Uterus (tissue), 4 donors: ENCODE results near the gene GUCD1. TPM values are rescaled to one million over a fixed set of nuclear protein-coding genes. Genes with fewer than 3 reads are reported as not detected.
"Not testable (repeated sequence)": the region's sequence is repeated elsewhere in the genome, so short reads cannot be mapped to it uniquely, and the experiment has no call there.

Source experiments
- DNase-seq, 2 donors: peaks; one replicate each; pipeline ENCODE4 v3.0.0-alpha.2; 2019 to 2020
- H3K27ac ChIP-seq, 2 donors: fragments of 200-600 bp; sonication (generic); 1 replicate in 1 of 2; 2 replicates in 1 of 2; pipeline ENCODE4 v1.5.1; 2016 to 2018
- H3K27me3 ChIP-seq, 2 donors: fragments of 200-600 bp; sonication (generic); one replicate each; pipeline ENCODE4 v1.5.1; 2018 to 2019; ENCODE audit warnings: control low read depth in 1 of 2
- H3K36me3 ChIP-seq, 2 donors: fragments of 200-600 bp; sonication (generic); one replicate each; pipeline ENCODE4 v1.5.1; 2019; ENCODE audit warnings: control low read depth in 1 of 2
- H3K4me1 ChIP-seq, 2 donors: fragments of 200-600 bp; sonication (generic); one replicate each; pipeline ENCODE4 v1.5.1; 2018 to 2019; ENCODE audit warnings: control low read depth in 1 of 2
- H3K4me3 ChIP-seq, 2 donors: fragments of 200-600 bp; sonication (generic); 1 replicate in 1 of 2; 2 replicates in 1 of 2; pipeline ENCODE4 v1.5.1; 2018 to 2019; ENCODE audit warnings: mild to moderate bottlenecking in 1 of 2
- H3K9me3 ChIP-seq, 2 donors: fragments of 200-600 bp; sonication (generic); one replicate each; pipeline ENCODE4 v1.5.1; 2019; ENCODE audit warnings: control low read depth in 1 of 2
- CTCF ChIP-seq, 4 experiments: fragments of 200-600 bp in 2 of 4; fragments of 450-650 bp in 2 of 4; sonication (generic) in 2 of 4; IDR thresholded peaks; one replicate each; pipeline ENCODE4 v1.5.1; 2016 to 2019; ENCODE audit warnings: antibody characterized with exemption in 4 of 4, mild to moderate bottlenecking in 2 of 4, moderate library complexity in 1 of 4
- POLR2A ChIP-seq, 2 donors: fragments of 450-650 bp; IDR thresholded peaks; one replicate each; pipeline ENCODE4 v1.6.1; 2016; ENCODE audit warnings: antibody characterized with exemption in 2 of 2, mild to moderate bottlenecking in 1 of 2, moderate library complexity in 1 of 2
- intact Hi-C: fragments of 100-400 bp; cut with DNase I; formaldehyde crosslinking; loops from one replicate; pipeline ENCODE4 v1.15.1; 2023; ENCODE audit warnings: low total_unique reads
- total RNA-seq, 4 donors: library from RNA; depleted of rRNA in 3 of 4; stranded (reverse); fragments of >200 nt in 3 of 4; gene quantifications; one replicate each; pipeline versions ENCODE4 v1.1.0 to v1.2.4, GENCODE V29; 2014 to 2023
- donor health status: DM: yes; HTN: yes; CAD: no.

GUCD1 gene
- total RNA-seq, 4 donors from 2014 or later = 26.4 to 68.2 (median 44.9) TPM

DNA sequence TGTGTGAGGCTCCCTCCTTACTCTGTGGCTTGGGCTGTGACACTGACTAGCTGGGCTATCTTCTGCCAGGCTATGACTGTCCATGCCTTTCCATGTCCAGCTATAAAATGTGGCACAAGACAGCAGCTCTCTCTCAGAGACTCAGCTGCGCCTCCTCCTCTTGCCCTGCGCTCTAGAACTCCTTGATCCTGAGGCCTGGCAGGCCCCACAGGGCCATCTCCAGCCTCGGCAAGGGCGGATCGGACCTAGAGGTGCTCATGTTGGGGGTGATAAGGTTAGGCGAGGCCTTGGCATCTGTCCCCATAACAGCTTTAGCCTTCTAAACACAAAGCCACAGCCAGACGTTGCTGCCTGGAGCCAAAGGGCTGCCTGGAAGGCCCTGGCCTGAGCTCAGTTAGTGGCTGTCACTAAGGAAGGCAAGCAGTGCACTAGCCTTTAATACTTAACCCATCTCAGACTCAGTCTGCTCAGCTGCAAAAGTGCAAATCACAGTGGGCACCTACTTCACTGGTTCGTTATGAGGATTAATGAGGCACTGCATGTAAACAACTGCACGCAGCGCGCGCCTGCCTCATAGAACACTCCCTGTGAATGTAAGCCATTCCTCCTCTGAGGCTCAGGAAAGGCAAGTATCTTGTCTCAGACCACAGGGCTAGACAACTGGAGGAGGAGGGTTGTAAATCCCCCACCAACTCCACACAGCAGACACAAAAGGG lies 1.2 kb downstream of the GUCD1 start:
- H3K36me3 ChIP-seq = no peaks in the 10 kb centered on the region
- no peaks in the 10 kb centered on the region for H3K27me3 ChIP-seq
- H3K27ac ChIP-seq = peak overlapping the region; percentile 82 to 99
- peak overlapping the region; percentile 83 to 88 for H3K4me3 ChIP-seq
- DNase-seq = peak in 1 of 2 donors; percentile 20
- no peaks in the 10 kb centered on the region for H3K9me3 ChIP-seq
- TF ChIP-seq POLR2A (IDR thresholded peaks at IDR 0.05) = no peak
- no peak for TF ChIP-seq CTCF (IDR thresholded peaks at IDR 0.05)
- intact Hi-C loops = no loop called here
- peaks cover 5 to 14% of the 10 kb centered on the region in 2 donors for H3K4me1 ChIP-seq

- peaks cover 5 to 14% of the 10 kb centered on the region in 2 donors for H3K4me1 ChIP-seq
- H3K4me3 ChIP-seq, DNase-seq, H3K9me3 ChIP-seq, H3K27me3 ChIP-seq, H3K27ac ChIP-seq, H3K36me3 ChIP-seq, intact Hi-C loops: not testable (repeated sequence)
Measured at GRCh38 chr22:24552503-24553286, 2.2 kb downstream of the GUCD1 start.

DNA sequence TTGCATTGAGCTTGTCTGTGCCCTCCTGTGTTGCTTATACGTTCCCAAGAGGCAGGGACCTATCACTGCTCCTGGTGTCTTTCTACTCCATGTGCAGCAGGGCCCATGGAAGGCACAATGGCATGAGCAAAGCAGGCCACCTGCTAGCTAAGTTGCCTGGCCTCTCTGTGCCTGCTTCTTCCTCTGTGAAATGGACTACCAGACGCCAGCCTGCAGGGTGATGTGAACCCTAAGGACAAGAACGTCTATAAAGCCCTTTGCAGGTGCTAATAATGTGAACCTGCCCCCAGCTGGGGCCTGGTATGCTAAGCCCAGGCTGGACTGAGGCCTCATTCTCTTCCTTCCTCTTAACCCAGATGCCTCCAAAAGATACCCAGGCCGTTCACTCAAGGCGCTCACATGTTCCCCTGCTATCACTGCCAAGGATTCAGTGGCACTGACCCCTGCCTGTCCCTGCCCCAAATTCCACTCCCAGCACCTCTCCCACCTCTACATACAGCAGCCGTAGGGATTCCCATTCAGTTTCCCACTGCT lies 4.0 kb downstream of the GUCD1 start:
- no peak for TF ChIP-seq POLR2A (IDR thresholded peaks at IDR 0.05)
- TF ChIP-seq CTCF (IDR thresholded peaks at IDR 0.05) = no peak
- no peaks in the 10 kb centered on the region for H3K9me3 ChIP-seq
- no peak overlapping the region for H3K27ac ChIP-seq
- H3K4me3 ChIP-seq = no peak overlapping the region
- peaks cover 0 to 5% of the 10 kb centered on the region in 2 donors for H3K4me1 ChIP-seq
- no peaks in the 10 kb centered on the region for H3K36me3 ChIP-seq
- H3K27me3 ChIP-seq = no peaks in the 10 kb centered on the region
- no peak for DNase-seq
- intact Hi-C loops = no loop called here

DNA sequence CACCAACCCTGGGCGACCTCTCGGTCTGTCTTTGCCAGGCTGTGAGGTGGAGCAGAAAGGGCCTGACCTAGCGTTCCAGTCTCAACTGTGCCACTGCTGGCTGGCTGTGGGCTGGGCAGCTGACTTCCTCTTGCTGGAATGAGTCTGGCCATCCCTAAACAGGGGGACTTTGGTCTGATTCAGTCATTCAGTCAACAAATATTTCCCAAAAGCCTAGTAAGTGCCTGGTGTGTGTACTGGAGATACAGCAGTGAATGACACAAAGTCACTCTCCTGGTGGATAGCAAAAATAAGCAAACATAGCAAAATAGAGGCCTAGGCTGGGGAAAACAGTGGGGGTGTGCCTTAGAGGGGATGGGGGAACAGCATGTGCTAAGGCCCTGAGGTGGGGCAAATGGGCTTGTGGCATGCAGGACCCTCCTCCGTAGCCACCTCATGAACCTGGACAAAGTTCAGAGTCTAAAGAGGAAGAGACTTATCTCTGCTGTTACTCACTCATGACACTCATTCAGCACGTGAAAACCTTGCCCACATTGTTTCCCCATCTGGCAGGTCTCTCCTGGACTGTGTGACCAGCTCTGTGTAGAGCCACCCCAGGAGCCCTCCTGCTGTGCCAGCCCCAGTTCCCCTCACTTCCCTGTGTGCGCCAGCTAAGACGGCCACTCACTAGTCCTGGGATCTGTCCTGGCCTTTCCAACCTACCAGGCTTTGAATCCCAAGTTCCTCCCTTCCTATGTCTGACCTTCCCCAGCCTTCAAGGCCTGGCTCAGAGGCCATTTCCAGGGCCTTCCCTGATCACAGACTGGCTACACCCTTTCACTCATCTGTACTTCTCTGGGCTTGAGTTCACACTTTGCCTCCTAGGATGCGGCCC lies 4.7 kb downstream of the GUCD1 start:
- no peaks in the 10 kb centered on the region for H3K9me3 ChIP-seq
- H3K36me3 ChIP-seq = no peaks in the 10 kb centered on the region
- no peak for TF ChIP-seq POLR2A (IDR thresholded peaks at IDR 0.05)
- TF ChIP-seq CTCF (IDR thresholded peaks at IDR 0.05) = no peak
- no peak overlapping the region for H3K4me3 ChIP-seq
- peaks cover 0 to 5% of the 10 kb centered on the region in 2 donors for H3K4me1 ChIP-seq
- DNase-seq = no peak
- no peaks in the 10 kb centered on the region for H3K27me3 ChIP-seq
- intact Hi-C loops = no loop called here
- H3K27ac ChIP-seq = no peak overlapping the region

- peaks cover 0 to 4% of the 10 kb centered on the region in 2 donors for H3K4me1 ChIP-seq
Measured at GRCh38 chr22:24548812-24549211, 6.1 kb downstream of the GUCD1 start.

More at GRCh38 chr22:24548812-24549211, 6.1 kb downstream of the GUCD1 start:
- H3K27ac ChIP-seq = no peak overlapping the region
- no peaks in the 10 kb centered on the region for H3K36me3 ChIP-seq
- H3K4me3 ChIP-seq = no peak overlapping the region
- H3K27me3 ChIP-seq = no peaks in the 10 kb centered on the region
- no peak for DNase-seq
- H3K9me3 ChIP-seq = no peaks in the 10 kb centered on the region
- TF ChIP-seq CTCF (IDR thresholded peaks at IDR 0.05) (no peak), POLR2A (IDR thresholded peaks at IDR 0.05) (no peak)
- intact Hi-C loops = no loop called here
